Peyer's patch (tissue), 4 donors: Measurements from ENCODE around the gene RNLS. TPM values are rescaled to one million over a fixed set of nuclear protein-coding genes. Genes with fewer than 3 reads are reported as not detected.

Experiments used
- DNase-seq, 3 donors: peaks; one replicate each; pipeline ENCODE4 v3.0.0-alpha.2; 2017 to 2019
- H3K27ac ChIP-seq, 4 donors: fragments of 200-600 bp; sonication (generic); one replicate each; pipeline ENCODE4 v1.5.1; 2016 to 2019
- H3K27me3 ChIP-seq, 2 donors: fragments of 200-600 bp; sonication (generic); one replicate each; pipeline ENCODE4 v1.5.1; 2019
- H3K36me3 ChIP-seq, 3 donors: fragments of 200-600 bp; sonication (generic); one replicate each; pipeline ENCODE4 v1.5.1; 2016 to 2019
- H3K4me1 ChIP-seq, 4 donors: fragments of 200-600 bp; sonication (generic); one replicate each; pipeline ENCODE4 v1.5.1; 2016 to 2019
- H3K4me3 ChIP-seq, 4 donors: fragments of 200-600 bp; sonication (generic); 1 replicate in 3 of 4; 2 replicates in 1 of 4; pipeline ENCODE4 v1.5.1; 2016 to 2019; ENCODE audit warnings: mild to moderate bottlenecking in 1 of 4
- H3K9me3 ChIP-seq, 4 donors: fragments of 200-600 bp; sonication (generic); one replicate each; pipeline ENCODE4 v1.5.1; 2016 to 2019; ENCODE audit warnings: mild to moderate bottlenecking in 1 of 4
- POLR2A ChIP-seq, 2 donors: fragments of 450-650 bp; IDR thresholded peaks; one replicate each; pipeline ENCODE4 v1.5.1; 2017; ENCODE audit warnings: antibody characterized with exemption in 2 of 2, mild to moderate bottlenecking in 2 of 2, moderate library complexity in 2 of 2
- total RNA-seq, 4 donors: library from RNA; depleted of rRNA; stranded (reverse); fragments of >200 nt; gene quantifications; one replicate each; pipeline ENCODE4 v1.1.0, GENCODE V29; 2016
- TF ChIP-seq, protein P1 (sequence below), 6 experiments: fragments of 450-650 bp in 4 of 6; fragments of 200-600 bp in 2 of 6; sonication (generic) in 1 of 6; IDR thresholded peaks; one replicate each; pipeline ENCODE4 v1.5.1; 2017 to 2019; ENCODE audit warnings: antibody characterized with exemption in 6 of 6, mild to moderate bottlenecking in 3 of 6, moderate library complexity in 1 of 6

RNLS gene
- total RNA-seq, 4 donors from 2014 or later = 4.1 to 29.6 (median 22.6) TPM

DNA sequence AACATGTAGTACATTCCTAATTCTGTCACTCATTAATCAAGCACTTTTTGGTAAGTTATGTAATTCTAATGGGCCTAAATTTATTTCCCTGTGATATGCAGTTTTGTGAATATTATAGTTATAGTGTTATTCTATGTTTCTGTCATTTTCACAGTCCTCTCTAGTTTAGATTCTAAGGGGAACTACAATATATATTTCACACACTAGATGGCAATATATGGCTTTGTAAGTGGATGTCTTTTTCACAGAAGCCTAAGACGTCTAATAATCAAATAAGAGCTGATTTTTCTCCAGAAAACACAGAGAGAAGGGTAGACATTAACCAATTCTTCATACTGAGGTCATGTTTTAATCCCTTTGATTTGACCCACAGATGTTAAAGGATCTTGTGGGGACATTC, 18.0 kb downstream of the RNLS start:
- no peaks in the 10 kb centered on the region for H3K27me3 ChIP-seq
- no peak overlapping the region for H3K27ac ChIP-seq
- TF ChIP-seq POLR2A (IDR thresholded peaks at IDR 0.05) = no peak
- TF ChIP-seq, protein P1, sequence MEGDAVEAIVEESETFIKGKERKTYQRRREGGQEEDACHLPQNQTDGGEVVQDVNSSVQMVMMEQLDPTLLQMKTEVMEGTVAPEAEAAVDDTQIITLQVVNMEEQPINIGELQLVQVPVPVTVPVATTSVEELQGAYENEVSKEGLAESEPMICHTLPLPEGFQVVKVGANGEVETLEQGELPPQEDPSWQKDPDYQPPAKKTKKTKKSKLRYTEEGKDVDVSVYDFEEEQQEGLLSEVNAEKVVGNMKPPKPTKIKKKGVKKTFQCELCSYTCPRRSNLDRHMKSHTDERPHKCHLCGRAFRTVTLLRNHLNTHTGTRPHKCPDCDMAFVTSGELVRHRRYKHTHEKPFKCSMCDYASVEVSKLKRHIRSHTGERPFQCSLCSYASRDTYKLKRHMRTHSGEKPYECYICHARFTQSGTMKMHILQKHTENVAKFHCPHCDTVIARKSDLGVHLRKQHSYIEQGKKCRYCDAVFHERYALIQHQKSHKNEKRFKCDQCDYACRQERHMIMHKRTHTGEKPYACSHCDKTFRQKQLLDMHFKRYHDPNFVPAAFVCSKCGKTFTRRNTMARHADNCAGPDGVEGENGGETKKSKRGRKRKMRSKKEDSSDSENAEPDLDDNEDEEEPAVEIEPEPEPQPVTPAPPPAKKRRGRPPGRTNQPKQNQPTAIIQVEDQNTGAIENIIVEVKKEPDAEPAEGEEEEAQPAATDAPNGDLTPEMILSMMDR (IDR thresholded peaks at IDR 0.05) = peak in 4 of 6 experiments; percentile 20 to 49 (median 47)
- H3K36me3 ChIP-seq = no peaks in the 10 kb centered on the region
- no peak for DNase-seq
- H3K4me3 ChIP-seq = no peak overlapping the region
- no peaks in the 10 kb centered on the region for H3K9me3 ChIP-seq
- no peaks in the 10 kb centered on the region for H3K4me1 ChIP-seq

DNA sequence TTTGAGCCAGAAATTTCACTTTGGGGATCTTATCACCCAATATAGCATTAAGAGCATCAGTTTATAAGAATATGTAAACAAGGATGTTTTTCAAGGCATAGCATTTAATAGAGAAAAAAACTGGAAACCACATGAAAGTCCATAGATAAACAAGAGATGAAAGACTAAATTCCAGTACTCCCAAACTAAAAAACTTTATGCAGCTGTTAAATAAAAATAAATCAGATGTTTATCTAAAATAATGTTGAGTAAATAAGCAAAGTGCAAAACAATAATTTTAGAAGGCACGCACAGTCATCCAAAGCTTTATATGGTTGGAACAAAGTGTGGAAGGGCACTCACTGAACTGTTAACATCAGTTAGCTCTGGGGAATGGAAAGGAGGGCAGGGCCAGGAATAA, 21.0 kb downstream of the RNLS start:
- Histone ChIP-seq H3K9me3 (no peaks in the 10 kb centered on the region), H3K36me3 (no peaks in the 10 kb centered on the region), H3K27me3 (no peaks in the 10 kb centered on the region), H3K4me1 (no peaks in the 10 kb centered on the region), H3K4me3 (no peak overlapping the region), H3K27ac (no peak overlapping the region)
- TF ChIP-seq, protein P1 (IDR thresholded peaks at IDR 0.05) = no peak
- TF ChIP-seq POLR2A (IDR thresholded peaks at IDR 0.05) = no peak
- no peak for DNase-seq

GRCh38 chr10:88557658-88558057, 25.5 kb downstream of the RNLS start:
- DNase-seq = no peak
- no peaks in the 10 kb centered on the region for H3K27me3 ChIP-seq
- no peak overlapping the region for H3K27ac ChIP-seq
- no peaks in the 10 kb centered on the region for H3K4me1 ChIP-seq
- no peaks in the 10 kb centered on the region for H3K36me3 ChIP-seq
- TF ChIP-seq POLR2A (IDR thresholded peaks at IDR 0.05) = no peak
- TF ChIP-seq, protein P1 (IDR thresholded peaks at IDR 0.05) = no peak
- H3K4me3 ChIP-seq = no peak overlapping the region
- no peaks in the 10 kb centered on the region for H3K9me3 ChIP-seq

GRCh38 chr10:88557256-88557655, 25.9 kb downstream of the RNLS start:
- H3K4me3 ChIP-seq = no peak overlapping the region
- TF ChIP-seq, protein P1 (IDR thresholded peaks at IDR 0.05) = no peak
- no peak for TF ChIP-seq POLR2A (IDR thresholded peaks at IDR 0.05)
- no peaks in the 10 kb centered on the region for H3K4me1 ChIP-seq
- H3K9me3 ChIP-seq = no peaks in the 10 kb centered on the region
- no peaks in the 10 kb centered on the region for H3K27me3 ChIP-seq
- no peaks in the 10 kb centered on the region for H3K36me3 ChIP-seq
- no peak overlapping the region for H3K27ac ChIP-seq
- DNase-seq = no peak

DNA sequence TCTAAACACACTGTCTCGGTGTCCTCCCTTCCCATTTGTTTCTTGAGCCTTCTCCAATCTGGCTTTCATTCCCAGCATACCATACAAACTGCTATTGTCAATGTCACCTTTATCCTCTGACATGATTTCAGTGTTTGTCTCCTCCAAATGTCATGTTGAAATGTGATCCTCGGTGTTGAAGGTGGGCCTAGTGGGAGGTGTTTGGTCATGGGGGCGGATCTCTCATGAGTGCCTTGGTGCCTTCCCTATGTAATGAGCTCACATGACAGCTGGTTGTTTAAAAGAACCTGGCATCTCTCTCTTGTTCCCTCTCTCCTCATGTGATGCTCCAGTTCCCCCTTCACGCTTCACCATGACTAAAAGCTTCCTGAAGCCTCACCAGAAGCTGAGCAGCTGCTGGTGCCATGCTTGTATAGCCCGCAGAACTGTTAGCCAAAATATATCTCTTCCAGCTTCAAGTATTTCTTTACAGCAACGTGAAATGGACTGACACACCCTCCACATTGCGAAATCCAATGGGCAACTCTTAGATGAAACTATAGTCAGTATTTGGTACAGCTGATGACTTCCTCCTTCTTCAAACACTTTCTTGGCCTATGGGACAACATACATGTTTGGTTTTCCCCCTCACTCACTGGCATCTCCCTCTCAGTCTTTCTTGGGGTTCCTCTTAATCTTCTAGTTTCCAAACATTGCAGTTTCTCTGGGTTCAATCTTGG, 27.8 kb downstream of the RNLS start:
- DNase-seq = no peak
- no peaks in the 10 kb centered on the region for H3K36me3 ChIP-seq
- no peak for TF ChIP-seq POLR2A (IDR thresholded peaks at IDR 0.05)
- TF ChIP-seq, protein P1 (IDR thresholded peaks at IDR 0.05) = no peak
- H3K9me3 ChIP-seq = no peaks in the 10 kb centered on the region
- H3K27ac ChIP-seq = no peak overlapping the region
- no peak overlapping the region for H3K4me3 ChIP-seq
- no peaks in the 10 kb centered on the region for H3K27me3 ChIP-seq
- H3K4me1 ChIP-seq = no peaks in the 10 kb centered on the region
